Glomerular endothelial cell (primary cell): ENCODE measurements around the gene TMEM179B. TPM values are rescaled to one million over a fixed set of nuclear protein-coding genes. Genes with fewer than 3 reads are reported as not detected.
"Not testable (repeated sequence)": the region's sequence is repeated elsewhere in the genome, so short reads cannot be mapped to it uniquely, and the experiment has no call there.

Source experiments
- DNase-seq: peaks from one replicate; pipeline ENCODE4 v3.0.0-alpha.2; 2011; ENCODE audit warnings: low read depth, low spot score; ENCODE audit errors: extremely low read depth
- total RNA-seq: library from RNA; depleted of rRNA; stranded (reverse); fragments of >200 nt; gene quantifications from 2 replicates; pipeline ENCODE4 v1.2.3, GENCODE V29; 2015

TMEM179B gene
- total RNA-seq, 1 donor from 2014 or later: 65.4 TPM

DNA sequence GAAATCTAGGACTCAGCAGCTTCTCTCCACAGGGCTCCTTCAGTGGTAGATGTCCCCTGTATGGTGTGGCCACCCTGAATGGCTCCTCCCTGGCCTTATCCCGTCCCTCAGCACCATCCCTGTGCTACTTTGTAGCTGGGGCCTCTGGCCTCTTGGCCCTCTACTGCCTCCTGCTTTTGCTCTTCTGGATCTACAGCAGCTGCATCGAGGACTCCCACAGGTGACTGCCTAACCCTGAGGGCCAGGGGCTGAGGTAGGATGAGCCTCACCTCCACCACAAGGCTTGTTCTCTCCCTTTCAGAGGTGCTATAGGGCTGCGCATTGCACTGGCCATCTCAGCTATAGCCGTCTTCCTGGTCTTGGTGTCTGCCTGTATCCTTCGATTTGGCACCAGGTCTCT, 1.8 kb downstream of the TMEM179B start:
- DNase-seq: no peak

DNA sequence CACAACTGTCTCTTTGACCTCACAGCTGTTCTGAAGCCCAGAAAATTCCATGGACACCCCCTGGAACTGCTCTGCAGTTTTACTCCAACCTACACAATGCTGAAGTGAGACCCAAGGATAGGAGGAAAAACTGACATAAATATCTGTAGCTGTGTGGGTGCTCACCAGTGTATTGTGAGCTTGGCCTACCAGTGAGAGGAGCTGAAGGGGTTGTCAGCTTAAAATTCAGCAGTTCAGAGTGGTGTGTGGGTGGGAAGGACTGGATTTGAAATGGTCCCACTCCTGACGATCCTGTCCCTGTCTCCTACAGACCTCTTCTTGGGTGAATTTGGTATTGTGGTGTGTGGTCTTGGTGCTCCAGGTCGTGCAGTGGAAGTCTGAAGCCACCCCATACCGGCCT, 2.4 kb downstream of the TMEM179B start:
- no peak for DNase-seq

DNA sequence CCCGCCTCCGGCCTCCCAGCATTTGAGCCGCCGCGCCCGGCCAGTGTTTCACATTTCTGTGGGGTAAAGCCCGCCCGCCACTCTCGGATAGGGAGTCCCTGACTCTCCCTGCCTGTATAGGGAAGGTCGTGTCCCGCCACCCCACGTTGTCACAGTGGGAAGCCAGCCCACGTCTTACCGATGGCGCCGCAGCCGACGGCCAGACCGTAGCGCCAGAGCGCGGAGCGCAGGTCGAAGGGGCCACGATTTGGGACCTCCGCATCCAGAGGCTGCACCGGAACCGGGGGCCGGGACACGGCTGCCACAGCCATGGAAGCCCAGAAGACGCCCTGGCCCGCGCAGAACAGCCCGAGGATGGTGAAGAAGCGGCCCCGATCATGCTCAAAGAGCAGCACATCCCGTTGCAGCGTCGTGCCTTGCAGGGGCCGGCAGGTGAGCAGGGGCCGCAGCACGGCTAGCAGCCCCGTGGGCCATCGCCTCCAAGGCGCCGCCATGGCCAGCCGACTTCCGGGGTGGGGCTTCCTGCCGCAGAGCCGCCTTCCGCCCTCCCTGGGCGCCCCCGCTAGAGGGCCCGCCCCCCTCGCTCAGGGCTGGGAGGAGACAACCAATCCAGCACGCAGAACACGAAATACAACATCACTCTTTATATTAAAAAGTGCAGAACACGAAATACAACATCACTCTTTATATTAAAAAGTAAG, 4.4 kb downstream of the TMEM179B start, which contains the start of gene TMEM223:
Gene TMEM223, minus strand, starts transcription at position 506 of the 701 bp plus-strand sequence. Its CDS starts 12 bp downstream, at position 494.
- no peak for DNase-seq

DNA sequence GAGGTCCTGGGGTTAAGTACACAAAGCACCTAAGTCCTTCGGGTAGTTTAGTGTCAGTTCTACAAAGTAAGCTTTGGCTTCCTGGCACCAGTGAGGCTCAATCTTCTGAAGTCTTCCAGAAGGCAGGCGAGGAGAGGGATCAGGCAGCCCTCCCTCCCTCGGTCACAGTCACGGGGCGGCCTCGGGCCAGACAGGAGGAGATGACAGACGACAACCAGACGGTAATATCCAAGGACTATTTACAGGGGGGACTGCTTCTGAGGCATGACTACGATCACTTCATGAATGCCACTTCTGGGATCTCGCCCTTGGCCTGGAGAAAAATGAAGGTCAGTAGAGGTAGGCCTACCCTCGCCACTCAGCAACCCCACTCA, 5.0 kb downstream of the TMEM179B start:
- DNase-seq: no peak

- no peak for DNase-seq
These were observed 7.1 kb downstream of the TMEM179B start for GRCh38 chr11:62794201-62794775.

GRCh38 chr11:62796281-62796680, 9.1 kb downstream of the TMEM179B start:
- DNase-seq: no peak

DNA sequence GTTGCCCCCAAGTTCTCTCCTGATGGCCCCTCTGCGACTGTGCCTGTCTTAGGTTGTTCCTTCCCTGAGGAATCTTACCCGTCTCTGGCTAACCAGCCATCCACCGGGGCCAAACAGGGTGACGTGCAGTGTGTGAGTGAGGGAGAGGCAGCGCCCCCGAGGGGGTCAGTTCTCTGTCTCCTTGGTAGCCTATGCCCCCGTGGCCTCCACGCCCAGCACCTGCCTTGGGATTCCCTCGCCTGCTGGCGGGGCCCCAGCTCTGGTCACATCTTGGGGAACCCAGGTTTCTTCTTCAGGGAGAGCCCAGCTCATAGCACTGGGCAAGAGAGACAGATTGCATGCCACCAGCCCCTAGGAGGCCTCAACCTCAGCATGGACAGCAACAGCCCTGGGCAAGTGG, 12.3 kb downstream of the TMEM179B start:
- DNase-seq: no peak

DNA sequence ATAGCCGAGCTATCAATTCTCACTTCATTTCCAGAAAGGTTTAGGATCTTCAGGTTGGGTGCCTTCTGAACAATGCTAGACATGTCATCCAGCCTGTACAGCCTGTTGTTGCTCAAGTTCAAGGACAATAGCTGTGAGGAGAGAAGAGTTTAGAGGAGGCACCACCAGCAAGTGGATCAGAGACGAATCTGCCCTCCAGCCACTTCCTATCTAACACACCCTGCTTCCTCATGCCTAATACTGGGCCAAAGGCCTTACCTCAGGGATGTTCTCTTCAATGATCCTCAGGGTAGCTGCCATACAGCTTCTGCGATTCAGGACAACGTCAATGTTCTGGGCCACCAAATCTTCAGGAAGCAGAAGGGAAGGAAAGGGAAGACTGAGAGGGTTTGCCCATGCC, 13.9 kb downstream of the TMEM179B start:
- no peak for DNase-seq

DNA sequence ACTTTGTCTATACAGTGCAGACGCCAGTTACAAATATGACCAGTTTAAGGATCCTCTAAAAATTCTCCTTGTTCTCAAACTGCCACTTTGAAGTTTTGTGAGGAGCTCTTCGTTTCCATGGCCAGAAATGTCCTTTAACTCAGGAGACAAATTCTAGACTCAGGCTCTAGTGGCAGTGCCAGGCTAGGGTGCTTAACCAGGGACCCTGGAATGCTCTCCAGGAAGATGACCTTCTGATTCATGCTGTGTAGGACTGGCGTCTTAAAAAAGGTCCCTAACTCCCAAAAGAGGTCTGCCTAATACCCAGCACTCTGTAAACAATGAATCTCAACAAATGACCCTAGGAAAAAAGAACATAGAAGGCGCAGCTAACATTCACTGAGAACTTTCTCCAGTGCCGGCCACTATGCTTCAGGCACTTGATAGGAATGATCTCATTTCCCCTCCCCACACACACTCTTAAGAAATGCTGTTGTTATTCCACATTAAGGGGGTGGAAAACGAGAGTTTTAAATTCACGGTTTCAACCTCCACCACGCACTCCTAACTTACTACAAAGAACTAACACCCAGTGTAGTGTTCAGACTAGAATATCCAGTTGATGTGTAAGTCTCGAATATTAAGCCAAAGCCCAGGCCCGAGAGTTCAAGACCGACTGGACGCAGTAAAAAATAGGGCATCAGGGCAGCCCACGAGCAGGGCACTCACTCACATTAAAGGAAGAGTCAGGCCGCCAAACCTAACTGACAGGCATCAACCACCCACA, 17.3 kb downstream of the TMEM179B start:
- no peak for DNase-seq

DNA sequence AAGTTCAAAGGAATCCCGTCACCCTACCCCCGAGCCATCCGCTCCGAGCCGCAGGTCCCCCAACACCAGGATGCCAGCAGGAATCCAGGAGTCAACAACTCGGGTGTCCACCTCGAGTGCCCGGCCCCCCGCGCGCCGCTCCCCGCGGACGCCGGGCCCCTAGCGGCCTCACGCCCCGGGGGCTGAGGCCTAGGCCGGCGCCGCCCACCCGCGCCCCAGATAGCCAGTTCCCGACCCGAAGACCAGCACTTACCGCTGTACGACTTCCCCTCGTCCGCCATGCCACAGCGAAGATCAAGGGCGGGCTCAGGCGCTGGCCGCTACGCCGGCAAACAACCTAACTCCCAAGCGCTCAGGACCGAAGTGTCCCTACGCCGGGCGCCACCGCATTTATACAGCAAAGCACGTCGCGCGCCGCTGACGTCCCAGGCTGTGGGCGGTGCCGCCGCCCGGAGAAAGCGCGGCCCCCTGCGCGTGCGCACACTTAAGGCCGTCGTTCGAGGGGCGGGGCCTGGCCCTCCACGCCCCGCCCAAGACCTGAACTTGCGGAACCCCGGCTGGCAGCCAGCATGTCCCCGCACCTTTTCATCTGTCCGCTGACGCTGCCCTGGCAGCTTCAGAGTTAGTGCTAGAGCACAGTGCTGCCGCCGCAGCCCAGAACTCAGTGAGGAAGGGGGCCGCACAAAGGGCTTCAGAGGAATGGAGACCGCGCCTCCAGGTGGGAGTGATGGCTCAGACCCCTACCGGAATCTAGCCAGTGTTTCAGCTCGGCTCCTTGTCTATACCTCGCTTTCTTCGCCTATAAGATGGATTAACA, 18.1 kb downstream of the TMEM179B start, which contains the start of gene NXF1:
Gene NXF1, minus strand, starts transcription at position 365 of the 817 bp plus-strand sequence. Its CDS starts 84 bp downstream, at position 281.
- DNase-seq: peak; percentile 55

GRCh38 chr11:62805961-62806441, 18.8 kb downstream of the TMEM179B start:
- DNase-seq: no peak

DNA sequence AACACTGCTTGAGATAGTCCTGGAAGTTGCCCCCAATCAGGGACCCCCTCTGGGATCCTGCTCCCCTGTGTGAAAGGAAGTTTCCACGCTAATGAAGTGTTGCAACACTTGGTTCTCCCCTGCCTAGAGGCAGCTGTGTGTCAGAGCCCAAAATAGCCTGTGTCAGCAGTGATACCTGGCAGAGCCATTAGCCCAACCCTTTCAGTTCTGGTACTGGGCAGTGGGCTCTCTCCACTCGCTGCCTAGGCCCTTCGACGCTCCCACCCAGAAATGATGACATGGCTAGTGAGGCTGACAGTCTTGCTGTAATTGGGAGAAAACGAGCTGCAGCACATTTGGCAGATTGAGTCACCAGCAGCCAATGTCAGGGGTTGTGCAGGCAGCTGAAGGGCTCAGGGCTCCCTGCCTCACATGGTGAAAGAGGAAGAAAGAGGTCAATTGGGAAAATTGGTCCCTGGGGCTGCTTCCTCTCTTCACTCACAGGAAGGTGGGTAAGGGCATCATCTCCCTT, 19.5 kb downstream of the TMEM179B start:
- no peak for DNase-seq

- DNase-seq: no peak
These were observed 23.5 kb downstream of the TMEM179B start for GRCh38 chr11:62810748-62811147.

DNA sequence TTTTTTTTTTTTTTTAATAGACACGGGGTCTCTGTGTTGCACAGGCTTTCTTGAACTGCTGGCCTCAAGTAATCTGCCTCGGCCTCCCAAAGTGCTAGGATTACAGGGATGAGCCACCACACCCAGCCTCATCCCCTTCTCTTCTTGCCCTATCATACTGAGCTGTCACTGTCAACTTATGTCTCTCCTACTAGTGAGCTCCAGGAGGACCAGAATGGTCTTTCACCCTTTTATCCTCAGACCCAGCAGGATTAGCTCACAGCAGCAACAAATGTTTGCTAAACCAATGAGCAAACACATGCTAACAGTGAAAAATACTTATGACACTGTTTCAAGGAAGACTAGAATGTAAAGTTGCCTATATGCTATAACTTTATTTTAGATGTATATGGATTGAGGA, 24.5 kb downstream of the TMEM179B start:
- DNase-seq: no peak

DNA sequence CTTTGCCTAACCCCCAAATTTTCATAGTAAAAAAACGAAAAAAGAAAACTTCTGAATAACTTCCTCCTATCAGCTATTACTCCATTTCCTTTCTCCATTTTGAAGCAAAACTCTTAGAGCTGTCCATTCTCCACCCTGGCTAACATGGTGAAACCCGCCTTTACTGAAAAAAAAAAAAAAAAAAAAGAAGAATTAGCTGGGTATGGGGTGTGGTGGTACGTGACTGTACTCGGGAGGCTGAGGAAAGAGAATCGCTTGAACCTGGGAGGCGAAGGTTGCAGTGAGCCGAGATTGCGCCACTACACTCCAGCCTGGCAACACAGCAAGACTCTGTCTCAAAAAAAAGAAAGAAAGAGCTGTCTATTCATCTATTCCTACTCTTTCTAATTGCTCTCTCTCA, 29.4 kb downstream of the TMEM179B start:
- no peak for DNase-seq

DNA sequence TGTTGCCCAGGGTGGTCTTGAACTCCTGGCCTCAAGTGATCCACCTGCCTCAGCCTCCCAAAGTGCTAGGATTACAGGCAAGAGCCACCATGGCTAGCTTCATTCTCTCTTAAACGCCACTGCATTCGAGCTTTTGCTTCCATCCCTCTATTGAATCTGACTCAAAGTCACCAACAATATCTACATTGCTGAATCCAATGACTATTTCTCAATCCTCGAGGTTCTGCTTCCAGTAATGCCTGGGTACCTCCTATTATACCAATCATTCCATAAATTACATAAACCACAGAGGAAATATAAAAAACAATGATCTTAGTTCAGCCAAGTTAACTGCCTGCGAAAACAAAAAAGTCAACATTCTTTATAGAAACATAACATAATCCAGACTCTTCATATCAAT, 29.9 kb downstream of the TMEM179B start:
- no peak for DNase-seq

GRCh38 chr11:62823677-62824076, 36.5 kb downstream of the TMEM179B start:
- no peak for DNase-seq

DNA sequence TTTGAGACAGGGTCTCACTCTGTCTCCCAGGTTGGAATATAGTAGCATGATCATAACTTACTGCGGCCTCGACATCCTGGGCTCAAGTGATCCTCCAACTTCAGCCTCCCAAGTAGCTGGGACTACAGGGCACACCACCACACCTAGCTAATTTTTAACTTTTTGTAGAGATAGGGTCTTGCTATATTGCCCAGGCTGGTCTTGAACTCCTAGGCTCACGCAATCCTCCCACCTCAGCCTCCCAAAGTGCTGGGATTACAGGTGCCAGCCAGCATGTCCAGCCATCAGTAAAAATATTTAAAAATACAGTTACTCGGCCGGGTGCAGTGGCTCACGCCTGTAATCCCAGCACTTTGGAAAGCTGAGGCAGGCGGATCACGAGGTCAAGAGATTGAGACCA, 40.9 kb downstream of the TMEM179B start:
- not testable (repeated sequence) for DNase-seq

DNA sequence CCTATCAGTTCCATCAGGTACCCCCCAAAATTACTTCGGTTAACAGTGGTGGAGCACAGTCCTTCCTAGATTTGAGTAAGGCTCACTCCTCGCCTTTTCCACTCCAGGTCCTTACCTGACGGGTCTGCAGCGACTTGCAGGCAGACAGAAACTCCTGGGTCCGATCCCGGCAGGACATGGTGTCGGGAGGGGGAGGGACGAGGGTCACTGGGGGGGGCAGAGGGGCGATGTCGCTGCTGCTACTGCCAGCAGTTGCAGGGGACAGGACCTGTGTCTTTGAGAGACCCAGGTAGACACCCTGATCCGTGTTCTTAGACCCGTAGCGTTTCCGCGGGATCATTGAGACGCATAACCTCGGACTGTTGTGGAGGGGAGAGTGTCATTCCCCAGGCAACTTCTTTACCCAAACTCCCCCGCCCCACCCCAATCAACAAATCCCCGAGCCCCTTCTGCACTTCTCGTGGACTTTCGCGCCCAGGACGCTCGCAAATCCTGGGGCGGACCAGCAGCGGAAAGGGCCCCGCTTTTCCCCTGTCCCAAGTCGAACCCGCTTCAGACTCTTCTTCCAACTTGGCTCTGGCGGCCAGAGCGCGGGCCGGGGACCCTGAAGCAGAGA, 43.8 kb downstream of the TMEM179B start:
- no peak for DNase-seq
